G401.6 (cell line): ENCODE data around the gene MAMDC2.

ENCODE experiments used
- FAIRE-seq: peaks from 2 replicates; lab custom pipeline; 2012; peaks lifted over from hg19 to GRCh38; lab: Jason Lieb, UNC

Gene MAMDC2

DNA sequence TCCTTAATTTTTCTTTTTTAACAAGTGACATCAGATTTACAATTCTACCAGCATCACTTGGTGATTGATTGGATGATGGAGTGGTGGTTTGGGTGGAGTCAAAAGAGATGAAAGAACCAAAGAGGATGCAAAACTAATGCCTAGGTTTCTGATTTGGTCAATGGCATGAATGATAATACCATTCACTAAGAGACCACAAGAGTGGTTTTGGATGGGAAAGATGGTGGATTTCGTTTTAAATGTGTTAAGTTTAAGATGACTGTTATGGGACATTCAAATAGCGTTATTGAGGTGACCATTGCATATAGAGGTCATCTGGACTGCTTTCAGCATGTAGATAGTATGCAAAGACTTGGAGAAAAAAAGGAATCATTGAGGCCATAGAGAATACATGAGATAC lies 218.7 kb downstream of the MAMDC2 start:
- no peak for FAIRE-seq

DNA sequence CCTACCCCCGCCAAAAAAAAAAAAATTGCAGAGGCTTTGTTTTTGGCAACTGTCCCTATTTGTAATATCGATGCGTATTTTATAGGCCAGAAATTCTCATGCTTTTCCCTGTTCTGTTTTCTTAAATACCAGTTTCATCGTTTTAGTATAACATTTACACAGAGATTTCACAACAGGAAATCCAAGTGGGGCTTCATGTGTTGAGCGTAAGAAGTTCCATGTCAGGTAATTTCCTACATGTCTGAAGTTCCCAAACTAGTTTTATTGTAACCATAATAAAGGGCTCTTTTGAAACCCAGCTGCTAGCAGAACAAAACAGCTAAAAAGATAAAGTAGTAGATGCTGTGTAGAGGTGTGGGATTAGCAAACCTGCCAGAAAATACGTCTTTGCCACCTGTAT lies 219.3 kb downstream of the MAMDC2 start:
- FAIRE-seq, result no peak

DNA sequence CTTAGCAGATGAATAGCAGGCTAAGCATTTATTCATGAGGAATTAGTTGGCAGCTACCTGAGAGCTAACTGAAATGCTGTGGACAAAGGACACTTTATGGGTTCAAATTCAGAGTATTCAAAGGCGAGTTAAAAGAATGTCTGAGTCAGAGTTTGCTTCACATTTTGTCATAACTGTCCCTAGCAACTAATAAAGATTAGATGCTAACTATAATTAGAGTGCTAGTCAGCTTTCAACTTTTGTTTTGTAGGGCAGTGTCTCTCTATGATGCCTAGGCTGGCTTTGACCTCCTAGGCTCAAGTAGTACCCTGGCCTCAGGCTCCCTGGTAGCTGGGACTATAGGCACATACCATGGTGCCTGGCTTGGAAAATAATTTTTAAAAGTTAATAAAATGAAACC lies 219.8 kb downstream of the MAMDC2 start:
- FAIRE-seq, result no peak
